GM21723 (cell line): ENCODE data around the gene ZCCHC12.
A peak's percentile ranks its signal among the peaks of the same experiment; 100 is the strongest.
"Not testable (repeated sequence)": the region's sequence is repeated elsewhere in the genome, so short reads cannot be mapped to it uniquely, and the experiment has no call there.

Experiments used
- ATAC-seq: cut with Tn5 transposase; IDR thresholded peaks from one replicate; pipeline ENCODE4 v1.9.1; 2021; ENCODE audit warnings: mild to moderate bottlenecking, moderate library complexity; ENCODE audit not compliant: unreplicated experiment

The ZCCHC12 gene

GRCh38 chrX:118823263-118824172, at the start of gene ZCCHC12:
ZCCHC12 (plus strand) TSS chrX:118823824; CDS start chrX:118825245, 1,421 bp downstream.
- peak; percentile 61 for ATAC-seq

GRCh38 chrX:118779581-118779980, 44.0 kb upstream of the ZCCHC12 start:
- no peak for ATAC-seq

- no peak for ATAC-seq
Observed at GRCh38 chrX:118780509-118780908, 43.1 kb upstream of the ZCCHC12 start.

DNA sequence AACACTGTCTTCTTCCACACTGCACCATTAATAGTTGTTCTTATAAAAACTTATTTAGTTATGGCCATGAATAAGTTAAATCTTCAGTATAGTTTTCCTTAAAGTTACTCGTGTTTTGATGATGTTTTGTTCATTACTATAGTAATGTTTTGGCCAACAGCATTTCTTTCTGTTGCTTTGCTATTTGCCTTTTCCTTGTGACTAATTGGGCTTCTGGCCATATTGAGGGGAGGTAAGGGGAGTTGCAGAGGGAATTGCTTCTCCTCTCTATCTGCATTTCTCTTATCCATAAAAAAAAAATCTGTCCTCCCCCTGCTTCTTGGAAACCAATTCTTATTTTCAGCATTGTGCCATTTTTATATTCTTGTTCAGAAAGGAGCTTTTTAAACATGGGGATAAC, 42.7 kb upstream of the ZCCHC12 start:
- no peak for ATAC-seq

DNA sequence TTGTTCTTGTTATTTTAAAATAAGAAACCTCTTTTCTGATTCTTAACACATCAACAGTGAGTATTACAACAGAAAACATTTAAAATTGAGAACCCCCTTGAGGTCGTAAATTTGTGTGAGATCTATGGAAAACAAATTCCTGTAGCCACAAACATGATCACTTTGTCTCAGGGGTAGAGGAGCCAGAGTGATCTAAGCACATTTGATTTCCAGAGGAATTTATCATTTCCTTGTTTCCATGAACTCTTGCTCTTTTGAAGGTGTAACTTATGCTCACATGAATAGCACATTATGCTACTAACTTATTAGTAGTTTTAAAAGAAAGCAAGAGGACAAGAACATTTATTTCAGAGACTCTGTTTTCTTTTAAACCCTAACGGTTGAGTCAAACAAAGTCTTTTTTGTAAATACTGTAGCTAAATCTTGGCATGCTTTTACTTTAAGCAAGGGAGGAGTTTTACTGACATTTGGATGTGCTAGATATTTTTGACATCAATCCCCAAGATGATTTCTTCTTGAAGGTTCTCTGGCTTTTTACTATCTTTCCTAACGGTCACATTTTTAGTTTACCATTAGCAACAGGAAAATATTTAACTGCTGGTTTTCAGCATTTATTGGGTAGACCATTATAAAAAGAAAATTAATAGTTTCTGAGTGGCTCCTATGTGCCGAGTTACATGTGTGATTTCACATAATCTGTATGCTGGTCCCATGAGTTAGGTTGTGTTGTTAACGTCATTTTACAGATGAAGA, 27.9 kb upstream of the ZCCHC12 start:
- ATAC-seq = no peak

DNA sequence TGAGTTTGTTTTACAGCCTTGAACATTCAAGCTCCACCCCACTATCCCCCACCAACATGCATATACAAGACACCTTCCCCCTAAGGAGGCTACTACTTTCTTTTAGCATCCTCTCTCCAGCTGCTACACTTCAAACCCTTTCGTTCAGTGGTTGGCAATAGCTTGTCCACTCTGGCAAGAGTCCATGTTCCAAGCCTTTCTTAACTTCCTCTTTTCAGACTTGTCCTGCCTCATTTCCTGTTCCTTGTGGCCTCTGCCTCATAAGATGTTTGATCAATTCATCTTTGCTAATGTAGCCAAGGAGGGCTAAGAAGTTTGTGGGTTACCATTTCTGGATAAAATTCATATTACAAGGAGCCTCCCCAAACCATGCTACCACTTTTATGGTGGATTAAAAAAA, 20.8 kb upstream of the ZCCHC12 start:
- no peak for ATAC-seq

DNA sequence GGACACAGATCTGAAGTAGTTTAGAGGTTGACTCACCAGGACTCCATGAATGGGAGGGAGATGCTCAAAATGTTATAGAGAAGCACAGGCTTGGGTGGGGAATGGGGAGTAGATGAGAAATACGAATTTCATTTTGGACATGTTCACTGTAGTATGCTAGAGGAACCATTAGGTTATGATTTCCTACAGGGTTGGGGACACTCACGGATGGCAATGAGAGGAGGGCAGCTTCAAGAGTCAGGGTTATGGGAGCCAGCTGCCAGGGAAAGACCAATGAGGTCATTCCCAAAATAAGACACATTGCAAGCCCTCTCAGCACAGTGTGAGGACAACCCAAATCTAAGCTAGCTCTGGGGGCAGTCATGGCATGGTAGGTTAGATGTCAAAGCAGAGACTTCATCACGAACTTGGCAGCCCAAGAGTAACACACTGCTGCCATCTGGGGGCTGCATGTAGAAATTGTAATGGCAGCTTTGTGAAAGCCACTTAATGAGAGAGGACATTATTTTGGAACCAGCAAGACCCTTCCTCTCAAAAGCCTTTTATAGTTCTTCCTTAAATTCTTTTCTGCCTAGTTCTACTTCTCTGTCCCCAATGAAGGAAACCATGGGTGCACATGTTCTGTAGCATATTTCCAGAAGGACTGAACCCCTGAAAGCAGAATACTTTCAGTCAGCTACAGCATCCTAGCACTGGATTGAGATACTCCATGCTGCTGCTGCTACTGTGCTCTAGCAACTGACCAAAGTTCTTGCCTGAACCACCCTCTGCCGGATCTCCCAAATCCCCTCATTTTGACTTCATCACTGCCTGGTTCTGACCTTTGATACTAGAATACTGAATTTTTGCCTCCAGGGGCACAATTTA, 16.2 kb upstream of the ZCCHC12 start:
- ATAC-seq = no peak

DNA sequence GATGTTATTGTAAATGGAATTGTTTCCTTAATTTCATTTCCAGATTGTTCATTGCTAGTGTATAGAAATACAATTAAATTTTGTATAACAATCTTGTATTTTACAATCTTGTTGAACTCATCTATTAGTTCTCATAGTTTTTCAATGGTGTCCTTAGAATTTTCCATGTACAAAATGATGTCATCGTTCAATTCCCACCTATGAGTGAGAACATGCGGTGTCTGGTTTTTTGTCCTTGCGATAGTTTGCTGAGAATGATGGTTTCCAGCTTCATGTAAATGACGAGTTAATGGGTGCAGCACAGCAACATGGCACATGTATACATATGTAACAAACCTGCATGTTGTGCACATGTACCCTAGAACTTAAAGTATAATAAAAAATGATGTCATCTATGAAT, 6.4 kb upstream of the ZCCHC12 start:
- not testable (repeated sequence) for ATAC-seq

DNA sequence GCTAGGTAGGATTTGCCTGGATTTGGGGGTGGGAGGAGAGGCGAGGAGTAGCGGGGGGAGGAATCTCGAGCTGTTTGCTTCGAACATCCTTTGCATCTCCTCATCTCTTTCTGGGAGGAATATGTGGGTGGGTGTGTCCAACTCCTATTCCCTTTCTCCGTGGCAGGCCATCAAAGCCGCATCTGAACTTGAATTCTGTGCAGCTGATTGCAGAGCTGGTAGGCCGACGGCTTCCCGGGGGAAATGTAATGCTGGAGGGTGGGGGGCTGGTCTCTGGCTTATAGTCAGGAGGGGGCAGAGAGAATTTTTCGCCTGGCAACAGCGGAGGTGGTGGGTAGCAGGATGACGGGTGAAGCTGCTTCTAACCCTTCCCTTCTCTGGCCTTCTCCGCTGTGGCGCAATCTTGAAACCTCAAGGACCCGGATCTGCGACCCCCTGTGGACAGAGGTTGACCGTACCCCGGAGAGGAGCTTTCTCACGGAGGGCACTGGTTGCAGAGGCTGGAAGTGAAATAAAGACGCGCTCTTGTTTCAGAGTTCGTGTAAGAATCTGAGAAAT, 628 bp downstream of the ZCCHC12 start:
- ATAC-seq = no peak

DNA sequence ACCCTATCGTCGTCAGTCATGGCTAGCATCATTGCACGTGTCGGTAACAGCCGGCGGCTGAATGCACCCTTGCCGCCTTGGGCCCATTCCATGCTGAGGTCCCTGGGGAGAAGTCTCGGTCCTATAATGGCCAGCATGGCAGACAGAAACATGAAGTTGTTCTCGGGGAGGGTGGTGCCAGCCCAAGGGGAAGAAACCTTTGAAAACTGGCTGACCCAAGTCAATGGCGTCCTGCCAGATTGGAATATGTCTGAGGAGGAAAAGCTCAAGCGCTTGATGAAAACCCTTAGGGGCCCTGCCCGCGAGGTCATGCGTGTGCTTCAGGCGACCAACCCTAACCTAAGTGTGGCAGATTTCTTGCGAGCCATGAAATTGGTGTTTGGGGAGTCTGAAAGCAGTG, 1.6 kb downstream of the ZCCHC12 start:
- ATAC-seq = no peak

DNA sequence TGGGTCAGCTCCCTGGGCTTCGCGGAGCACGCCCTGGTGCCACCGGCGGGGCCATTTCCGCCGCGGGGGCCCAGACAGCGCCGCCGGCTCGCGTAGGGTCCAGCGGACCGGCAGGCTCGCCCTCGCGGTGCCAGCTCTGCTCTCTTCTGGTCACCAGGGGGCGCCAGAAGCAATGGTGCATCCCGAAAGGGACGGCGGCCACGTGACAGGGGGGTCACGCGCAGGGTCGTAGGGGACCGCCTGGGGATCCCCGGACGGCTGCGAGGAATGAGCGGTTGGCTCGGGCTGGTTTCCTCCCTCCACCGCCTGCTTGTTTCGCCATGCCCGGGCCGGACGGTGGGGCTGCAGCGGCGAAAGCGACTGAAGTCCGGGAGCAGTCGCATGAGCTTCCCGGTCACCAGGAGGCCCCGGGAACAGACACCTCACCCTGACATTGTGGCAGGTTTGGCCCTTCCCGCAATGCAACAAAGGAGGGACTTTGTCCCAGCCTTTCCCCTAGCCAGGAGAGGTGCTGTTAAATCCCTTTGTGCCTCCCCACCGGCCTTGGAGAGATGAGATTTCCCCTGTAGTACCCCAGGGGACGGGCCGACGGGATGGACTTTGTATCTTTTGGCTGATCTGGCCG, 15.8 kb downstream of the ZCCHC12 start:
- peak; percentile 79 for ATAC-seq

GRCh38 chrX:118847676-118848075, 24.1 kb downstream of the ZCCHC12 start:
- peak; percentile 51 for ATAC-seq

GRCh38 chrX:118853596-118853995, 30.0 kb downstream of the ZCCHC12 start:
- ATAC-seq = no peak

DNA sequence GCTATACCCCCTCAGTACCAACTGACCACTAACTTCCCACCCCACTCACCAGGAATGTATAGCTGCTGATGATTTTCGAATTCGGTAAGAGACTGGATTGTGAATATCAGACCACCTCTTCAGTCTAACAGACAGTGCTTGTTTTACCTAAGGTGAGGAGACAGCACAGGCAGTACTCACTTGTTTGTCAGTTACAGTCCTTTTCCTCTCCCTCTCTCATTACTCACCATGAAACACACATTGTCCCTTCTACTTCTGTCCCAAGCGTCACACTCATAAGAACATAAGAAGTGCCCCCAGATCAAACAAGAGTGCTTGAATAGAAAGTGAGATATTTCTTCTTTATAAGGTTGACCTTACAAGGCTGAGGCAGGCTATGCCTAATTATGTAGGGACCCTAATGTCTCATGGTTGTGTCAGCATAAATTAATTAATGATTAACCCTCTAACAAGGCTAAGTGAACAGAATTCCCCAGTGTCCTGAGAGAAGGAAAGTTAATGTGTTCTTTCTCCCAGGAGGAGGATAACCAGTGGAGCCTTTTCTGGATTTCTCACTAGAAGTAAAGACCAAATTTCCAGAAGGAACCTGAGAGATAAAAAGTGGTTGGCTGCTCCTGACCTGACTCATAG, 32.2 kb downstream of the ZCCHC12 start:
- no peak for ATAC-seq

DNA sequence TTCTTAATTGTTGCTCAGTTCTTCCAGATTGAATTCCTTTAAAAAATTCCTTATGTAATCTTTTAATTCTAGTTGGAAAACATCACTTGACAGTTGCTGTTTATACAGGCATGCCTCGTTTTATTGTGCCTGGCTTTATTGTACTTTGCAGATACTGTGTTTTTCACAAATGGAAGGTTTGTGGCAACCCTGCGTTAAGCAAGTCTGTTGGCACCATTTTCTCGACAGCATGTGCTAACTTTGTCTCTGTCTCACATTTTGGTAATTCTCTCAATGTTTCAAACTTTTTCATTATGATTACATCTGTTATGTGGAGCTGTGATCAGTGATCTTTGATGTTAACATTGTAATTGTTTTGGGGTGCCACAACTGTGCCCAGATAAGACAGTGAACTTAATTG, 33.4 kb downstream of the ZCCHC12 start:
- ATAC-seq = no peak

DNA sequence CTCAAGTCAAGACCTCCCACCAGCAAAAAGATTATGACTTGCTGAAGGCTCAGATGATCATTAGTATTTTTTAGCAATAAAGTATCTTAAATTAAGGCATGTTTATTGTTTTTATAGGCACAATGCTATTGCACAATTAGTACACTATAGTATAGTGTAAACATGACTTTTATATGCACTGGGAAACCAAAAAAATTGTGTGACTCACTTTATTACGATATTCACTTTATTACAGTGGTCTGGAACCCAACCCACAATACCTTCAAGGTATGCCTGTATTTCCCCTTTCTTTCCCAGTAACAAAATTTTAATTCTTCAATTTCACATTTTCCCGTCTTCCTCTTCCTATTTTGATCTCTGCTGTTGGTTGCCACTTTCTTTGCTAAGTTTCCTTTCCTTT, 37.7 kb downstream of the ZCCHC12 start:
- no peak for ATAC-seq

GRCh38 chrX:118862091-118862490, 38.5 kb downstream of the ZCCHC12 start:
- ATAC-seq = no peak

- ATAC-seq = no peak
Observed at GRCh38 chrX:118862979-118863378, 39.4 kb downstream of the ZCCHC12 start.

DNA sequence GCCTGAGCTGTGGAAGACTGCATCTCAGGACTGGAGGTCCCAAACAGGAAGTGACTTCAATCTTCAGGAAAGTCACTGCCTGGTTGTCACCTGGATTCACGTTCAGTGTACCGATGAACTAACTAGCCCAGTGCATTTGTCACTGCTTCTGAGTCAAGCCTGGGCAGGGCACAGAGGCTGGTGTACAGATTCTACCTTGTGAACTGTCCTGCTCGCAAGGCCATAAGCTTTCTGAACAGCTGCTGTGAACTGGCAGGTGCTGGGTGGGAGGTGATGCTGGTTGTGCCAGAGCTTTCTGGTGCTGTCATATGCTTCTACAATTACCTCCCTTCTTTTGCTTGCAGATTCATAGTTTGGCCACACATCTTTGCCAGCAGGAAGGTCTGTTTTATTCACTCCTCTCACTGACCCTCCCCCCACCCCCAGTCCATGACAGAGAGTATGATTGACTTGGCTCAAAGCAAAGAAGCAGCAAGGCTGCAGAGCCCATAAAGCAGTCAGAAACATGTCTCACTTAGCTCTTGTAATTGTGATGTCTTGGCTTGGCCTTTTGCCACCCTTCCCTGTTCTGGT, 40.5 kb downstream of the ZCCHC12 start:
- no peak for ATAC-seq

DNA sequence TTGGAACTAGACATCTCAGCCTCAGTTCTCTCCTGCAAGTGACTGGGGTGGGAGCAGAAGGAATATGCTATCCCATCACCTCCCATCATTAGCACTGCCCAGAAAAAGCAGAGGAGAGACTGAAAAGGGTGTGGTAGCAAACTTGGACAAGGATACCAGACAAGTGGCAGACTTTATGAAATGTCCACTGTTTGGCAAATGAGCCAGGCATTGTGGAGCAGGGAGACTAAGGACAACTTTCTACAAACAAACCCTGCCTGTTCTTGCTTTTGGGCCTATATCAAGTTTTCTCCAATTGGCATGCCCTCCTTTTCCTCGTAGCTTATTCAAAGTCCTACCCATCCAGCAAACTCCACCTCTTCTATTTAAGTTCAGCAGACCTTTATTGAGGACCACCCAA, 41.6 kb downstream of the ZCCHC12 start:
- ATAC-seq = no peak
